Endothelial cell of umbilical vein (primary cell): Measurements from ENCODE around the gene PLXNA3. TPM values are rescaled to one million over a fixed set of nuclear protein-coding genes. Genes with fewer than 3 reads are reported as not detected.

Experiments
- BruUV-seq: library from RNA; stranded (reverse); fragments of 400-500 nt; replicated peaks from 2 replicates; lab custom pipeline; 2021; lab: Mats Ljungman, UMichigan
- CTCF ChIA-PET: fragments of 300-600, 350-600 bp; sonication (Branson Sonifier 250); formaldehyde crosslinking; loops from one replicate; lab custom pipeline; 2021; ENCODE audit warnings: antibody characterized with exemption, inconsistent platforms; lab: Charles Lee
- POLR2A ChIA-PET: fragments of 300-600, 350-600 bp; sonication (Branson Sonifier 250); formaldehyde crosslinking; loops from one replicate; lab custom pipeline; 2021; ENCODE audit warnings: antibody characterized with exemption, inconsistent platforms; lab: Charles Lee
- DNase-seq: peaks from one replicate; pipeline ENCODE4 v3.0.0-alpha.2; 2011; ENCODE audit warnings: low read depth, low spot score
- FAIRE-seq: peaks from 2 replicates; lab custom pipeline; 2011; peaks lifted over from hg19 to GRCh38; lab: Jason Lieb, UNC
- H2AFZ ChIP-seq: 2 replicates; pipeline ENCODE4 v1.6.0; 2012; ENCODE audit warnings: low read depth, low read length, control low read depth, inconsistent platforms
- H3K27ac ChIP-seq: 2 replicates; pipeline ENCODE4 v1.5.1; 2011; ENCODE audit warnings: low read depth, mild to moderate bottlenecking, control low read depth, low read length, moderate library complexity; ENCODE audit not compliant: insufficient read depth
- H3K27me3 ChIP-seq, 2 experiments: 2 replicates each; pipeline versions ENCODE4 v1.6.0 to v1.6.1; 2011; ENCODE audit warnings: low read length in 2 of 2, mixed read lengths in 1 of 2; ENCODE audit not compliant: control insufficient read depth in 2 of 2, insufficient read depth in 2 of 2
- H3K36me3 ChIP-seq, 2 experiments: 2 replicates in 1 of 2; 3 replicates in 1 of 2; pipeline ENCODE4 v1.5.1; 2011; ENCODE audit warnings: low read length in 2 of 2, mild to moderate bottlenecking in 1 of 2, moderate library complexity in 1 of 2; ENCODE audit not compliant: control insufficient read depth in 2 of 2, insufficient read depth in 2 of 2; ENCODE audit errors: extremely low read depth in 1 of 2
- H3K4me1 ChIP-seq: 3 replicates; pipeline ENCODE4 v1.5.1; 2011; ENCODE audit warnings: mild to moderate bottlenecking, low read length; ENCODE audit not compliant: control insufficient read depth, insufficient read depth; ENCODE audit errors: extremely low read depth
- H3K4me2 ChIP-seq: 2 replicates; pipeline ENCODE4 v1.6.1; 2011; ENCODE audit warnings: low read length, control low read depth, mixed read lengths; ENCODE audit not compliant: insufficient read depth
- H3K4me3 ChIP-seq, 3 experiments: fragments of 200-600 bp in 1 of 3; sonication (generic), shearing (Covaris generic) in 1 of 3; replicated peaks in 1 of 3; 2 replicates each; pipeline ENCODE4 v1.5.1; 2011 to 2016; ENCODE audit warnings: control low read depth in 3 of 3, low read length in 3 of 3, mild to moderate bottlenecking in 2 of 3, inconsistent platforms in 1 of 3, low read depth in 1 of 3, moderate library complexity in 1 of 3; ENCODE audit not compliant: insufficient read depth in 1 of 3
- H3K79me2 ChIP-seq: 2 replicates; pipeline ENCODE4 v1.6.0; 2012; ENCODE audit warnings: low read length, inconsistent platforms; ENCODE audit not compliant: control insufficient read depth, insufficient read depth
- H3K9ac ChIP-seq: replicated peaks from 2 replicates; pipeline ENCODE3; 2011; ENCODE audit warnings: low read length, control low read depth; ENCODE audit not compliant: insufficient read depth; ENCODE audit errors: extremely low read depth
- H3K9me1 ChIP-seq: replicated peaks from 3 replicates; pipeline ENCODE4 v1.6.0; 2011; ENCODE audit warnings: mild to moderate bottlenecking, low read length; ENCODE audit not compliant: control insufficient read depth, insufficient read depth; ENCODE audit errors: extremely low read depth
- H3K9me3 ChIP-seq: replicated peaks from 2 replicates; pipeline ENCODE4 v1.5.1; 2012; ENCODE audit warnings: low read length, inconsistent platforms; ENCODE audit not compliant: control insufficient read depth, insufficient read depth
- H4K20me1 ChIP-seq: replicated peaks from 2 replicates; pipeline ENCODE3; 2011; ENCODE audit warnings: mild to moderate bottlenecking, low read length; ENCODE audit not compliant: control insufficient read depth, insufficient read depth; ENCODE audit errors: extremely low read depth
- EZH2 ChIP-seq: IDR thresholded peaks from 2 replicates; pipeline ENCODE4 v1.6.1; 2012; ENCODE audit warnings: borderline replicate concordance, low read depth, mild to moderate bottlenecking, moderate library complexity, low read length, inconsistent platforms; ENCODE audit not compliant: severe bottlenecking
- FOS ChIP-seq: IDR thresholded peaks from 2 replicates; pipeline ENCODE4 v1.6.1; 2011; ENCODE audit warnings: mild to moderate bottlenecking, low read length, moderate library complexity, borderline replicate concordance; ENCODE audit not compliant: insufficient read depth
- MYC ChIP-seq: IDR thresholded peaks from one replicate; pipeline ENCODE4 v1.6.1; 2011; ENCODE audit warnings: mild to moderate bottlenecking, low read depth, low read length
- POLR2A ChIP-seq: IDR thresholded peaks from 2 replicates; pipeline ENCODE4 v1.6.1; 2012; ENCODE audit warnings: low read depth, mild to moderate bottlenecking, control low read depth, low read length
- POLR2AphosphoS5 ChIP-seq: IDR thresholded peaks from 2 replicates; pipeline ENCODE4 v1.6.1; 2012; ENCODE audit warnings: low read depth, mild to moderate bottlenecking, control low read depth, low read length, moderate library complexity; ENCODE audit not compliant: insufficient read depth
- dilution Hi-C: fragments of 300-500 bp; cut with MboI; formaldehyde crosslinking; loops from one replicate; pipeline ENCODE4 v1.15.0; 2019; ENCODE audit warnings: low sequenced_read_pairs; ENCODE audit not compliant: extremely low pct_ligation_motif_present
- intact Hi-C: fragments of 100-400 bp; cut with micrococcal nuclease; formaldehyde crosslinking; loops from one replicate; pipeline ENCODE4 v1.10.0; 2022
- polyA plus RNA-seq, 4 experiments: library from polyadenylated mRNA; depleted of rRNA in 3 of 4; stranded (reverse) in 3 of 4; unstranded in 1 of 4; fragments of >200 nt; gene quantifications; 2 replicates each; pipeline versions ENCODE4 v1.2.1 to v1.2.3, GENCODE V29; 2011 to 2012; ENCODE audit warnings: missing spikeins in 1 of 4
- total RNA-seq: library from RNA; stranded (reverse); gene quantifications from 2 replicates; pipeline ENCODE4 v1.2.3, GENCODE V29; 2021

PLXNA3 gene
- total and polyA plus RNA-seq, 2 donors (not counting 3 experiments of a cell fraction or from before 2014, with no cell fraction given), result 56.8 to 58.6 TPM

GRCh38 chrX:154428176-154429171 is 29.6 kb upstream of the PLXNA3 start, which contains the start of gene ATP6AP1:
Gene ATP6AP1 (plus strand): TSS chrX:154428677. CDS start chrX:154428693, 16 bp downstream.
- no peak for TF ChIP-seq EZH2
- peak; percentile 71 for TF ChIP-seq POLR2AphosphoS5
- TF ChIP-seq POLR2A, result peak; percentile 51
- no peak for TF ChIP-seq MYC
- no peak for TF ChIP-seq FOS
- Histone ChIP-seq H3K9ac (peak within 1 kb of the TSS; percentile 48), H3K4me3 (peak within 1 kb of the TSS; percentile 44 to 78 (median 73)), H4K20me1 (no peaks in the 10 kb centered on the region), H3K27ac (peak within 1 kb of the TSS; percentile 43), H3K36me3 (peaks cover 2 to 16% of the 10 kb centered on the region in 2 experiments), H3K4me1 (peaks cover 28% of the 10 kb centered on the region), H3K79me2 (peaks cover 23% of the 10 kb centered on the region), H3K4me2 (peak within 1 kb of the TSS; percentile 82), H3K9me1 (no peaks in the 10 kb centered on the region), H2AFZ (peak within 1 kb of the TSS; percentile 1), H3K9me3 (no peaks in the 10 kb centered on the region), H3K27me3 (no peaks in the 10 kb centered on the region)
- ChIA-PET CTCF (interaction anchor here (1.3 kb wide), 1 partner anchor 17 kb away, joined by 3 read pairs; no protein-coding TSS in a partner anchor), POLR2A (interaction anchor here (0.6 kb wide), 1 partner anchor 32 kb away, joined by 3 read pairs; no protein-coding TSS in a partner anchor)
- DNase-seq (peak; percentile 93), FAIRE-seq (peak; percentile 99)
- BruUV-seq, result TSS peak; percentile 71
- dilution Hi-C loops (no loop called here), intact Hi-C loops (loop anchor here (1.0 to 5.0 kb wide), 2 partner anchors 19 to 89 kb away; partner anchors contain the start of genes DNASE1L1 and FAM3A)
